T-helper 2 cell treated with Interferon-gamma antibody and Interleukin-4, amounts not matched to agents 5 μg/mL and 100 μg/mL, for 36 hours (primary cell): ENCODE data around the gene KCNQ1.
A peak's percentile ranks its signal among the peaks of the same experiment; 100 is the strongest.

ENCODE experiments used
- DNase-seq: peaks from one replicate; pipeline ENCODE4 v3.0.0; 2021; ENCODE audit warnings: low spot score
- H3K27ac Mint-ChIP-seq: one replicate; pipeline ENCODE4 v1.8.0; 2021; ENCODE audit warnings: mild to moderate bottlenecking, mixed read lengths
- H3K27me3 Mint-ChIP-seq: one replicate; pipeline ENCODE4 v1.8.0; 2021; ENCODE audit warnings: low read depth, mixed read lengths
- H3K36me3 Mint-ChIP-seq: one replicate; pipeline ENCODE4 v1.8.0; 2021; ENCODE audit warnings: low read depth, mixed read lengths
- H3K4me1 Mint-ChIP-seq: one replicate; pipeline ENCODE4 v1.8.0; 2021; ENCODE audit warnings: low read depth, mixed read lengths
- H3K4me3 Mint-ChIP-seq: one replicate; pipeline ENCODE4 v1.8.0; 2022; ENCODE audit warnings: mild to moderate bottlenecking, moderate library complexity, mixed read lengths
- H3K9me3 Mint-ChIP-seq: one replicate; pipeline ENCODE4 v1.8.0; 2021; ENCODE audit warnings: mixed read lengths

The KCNQ1 gene

GRCh38 chr11:2889362-2890273 lies 444.8 kb downstream of the KCNQ1 start:
- H3K36me3 Mint-ChIP-seq = no peaks in the 10 kb centered on the region
- H3K4me1 Mint-ChIP-seq = peaks cover 17% of the 10 kb centered on the region
- no peak for DNase-seq
- no peak overlapping the region for H3K27ac Mint-ChIP-seq
- H3K4me3 Mint-ChIP-seq = no peak overlapping the region
- no peaks in the 10 kb centered on the region for H3K9me3 Mint-ChIP-seq
- peaks cover 11% of the 10 kb centered on the region for H3K27me3 Mint-ChIP-seq

- H3K4me3 Mint-ChIP-seq = no peak overlapping the region
- H3K27ac Mint-ChIP-seq = peak overlapping the region; percentile 15
- no peak for DNase-seq
- H3K27me3 Mint-ChIP-seq = peaks cover 9% of the 10 kb centered on the region
- H3K36me3 Mint-ChIP-seq = no peaks in the 10 kb centered on the region
- peaks cover 14% of the 10 kb centered on the region for H3K4me1 Mint-ChIP-seq
- no peaks in the 10 kb centered on the region for H3K9me3 Mint-ChIP-seq
Measured at GRCh38 chr11:2890466-2891294, 445.9 kb downstream of the KCNQ1 start.

GRCh38 chr11:2891326-2892214 lies 446.8 kb downstream of the KCNQ1 start:
- Mint-ChIP-seq H3K36me3 (no peaks in the 10 kb centered on the region), H3K27me3 (peaks cover 8% of the 10 kb centered on the region), H3K4me1 (peaks cover 14% of the 10 kb centered on the region), H3K27ac (peak overlapping the region; percentile 81), H3K9me3 (no peaks in the 10 kb centered on the region), H3K4me3 (peak overlapping the region; percentile 82)
- DNase-seq = no peak

- Mint-ChIP-seq H3K4me3 (peak overlapping the region; percentile 82), H3K9me3 (no peaks in the 10 kb centered on the region), H3K36me3 (no peaks in the 10 kb centered on the region), H3K27ac (peak overlapping the region; percentile 81), H3K27me3 (peaks cover 1% of the 10 kb centered on the region), H3K4me1 (peaks cover 14% of the 10 kb centered on the region)
- peak; percentile 63 for DNase-seq
Measured at GRCh38 chr11:2892215-2892966, 447.6 kb downstream of the KCNQ1 start.

DNA sequence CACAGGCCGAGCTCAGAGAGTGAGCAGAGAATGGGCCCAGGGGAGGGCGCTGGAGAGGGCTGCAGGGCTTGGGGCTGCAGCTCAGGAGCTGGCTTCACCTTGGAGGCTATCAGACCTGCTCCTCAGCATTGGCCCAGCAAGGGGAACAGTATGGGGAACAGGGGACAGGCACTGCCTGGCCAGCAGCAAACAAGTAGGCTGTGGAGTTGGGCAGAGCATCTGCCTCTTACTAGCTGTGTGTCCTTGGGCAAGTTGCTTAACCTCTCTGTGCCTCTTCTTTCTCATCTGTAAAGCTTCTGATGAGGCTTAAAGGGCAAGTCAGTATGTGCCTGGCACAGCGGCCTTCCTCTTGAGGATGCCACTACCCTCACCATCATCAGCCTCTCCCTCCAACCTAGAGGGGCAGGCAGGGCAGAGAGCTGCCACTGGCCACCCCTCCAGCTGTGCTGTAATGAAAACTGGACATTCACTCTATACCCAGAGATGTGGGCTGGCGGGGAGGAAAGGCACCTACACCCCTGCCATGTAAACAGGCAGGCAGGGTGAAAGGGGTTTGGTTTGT lies 448.2 kb downstream of the KCNQ1 start:
- no peaks in the 10 kb centered on the region for H3K36me3 Mint-ChIP-seq
- H3K27ac Mint-ChIP-seq = peak overlapping the region; percentile 81
- H3K4me3 Mint-ChIP-seq = peak overlapping the region; percentile 82
- H3K4me1 Mint-ChIP-seq = peaks cover 19% of the 10 kb centered on the region
- no peaks in the 10 kb centered on the region for H3K27me3 Mint-ChIP-seq
- H3K9me3 Mint-ChIP-seq = no peaks in the 10 kb centered on the region
- peak; percentile 36 for DNase-seq

- Mint-ChIP-seq H3K4me3 (peak overlapping the region; percentile 14), H3K27me3 (no peaks in the 10 kb centered on the region), H3K36me3 (peaks cover 1% of the 10 kb centered on the region), H3K4me1 (peaks cover 28% of the 10 kb centered on the region), H3K27ac (peak overlapping the region; percentile 15), H3K9me3 (no peaks in the 10 kb centered on the region)
- no peak for DNase-seq
Measured at GRCh38 chr11:2893935-2894334, 449.1 kb downstream of the KCNQ1 start.

GRCh38 chr11:2896047-2896446 lies 451.2 kb downstream of the KCNQ1 start:
- peaks cover 3% of the 10 kb centered on the region for H3K36me3 Mint-ChIP-seq
- H3K4me1 Mint-ChIP-seq = peaks cover 42% of the 10 kb centered on the region
- no peak overlapping the region for H3K4me3 Mint-ChIP-seq
- peak overlapping the region; percentile 42 for H3K27ac Mint-ChIP-seq
- no peak for DNase-seq
- no peaks in the 10 kb centered on the region for H3K27me3 Mint-ChIP-seq
- H3K9me3 Mint-ChIP-seq = no peaks in the 10 kb centered on the region

DNA sequence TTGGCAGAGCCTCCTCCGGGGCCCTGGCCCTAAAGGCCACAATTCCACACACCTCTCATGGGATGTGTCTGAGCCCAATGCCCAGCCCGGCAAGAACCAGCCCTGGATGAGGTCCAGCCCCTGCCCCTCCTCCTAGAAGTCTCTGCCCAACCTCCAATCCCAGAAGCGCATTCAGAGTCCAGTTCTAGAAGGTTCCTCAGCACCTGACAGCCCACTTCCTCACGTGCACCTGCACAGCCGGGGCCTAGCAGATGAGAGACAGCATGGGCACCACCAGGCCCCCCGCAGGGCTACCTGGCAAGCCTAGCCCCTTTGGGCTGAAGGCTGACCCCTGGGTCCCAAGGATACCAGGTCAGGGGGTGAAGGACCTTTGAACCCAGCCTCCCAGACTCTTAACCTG lies 452.2 kb downstream of the KCNQ1 start:
- H3K27me3 Mint-ChIP-seq = no peaks in the 10 kb centered on the region
- DNase-seq = no peak
- no peaks in the 10 kb centered on the region for H3K9me3 Mint-ChIP-seq
- H3K27ac Mint-ChIP-seq = no peak overlapping the region
- H3K4me1 Mint-ChIP-seq = peaks cover 38% of the 10 kb centered on the region
- peaks cover 3% of the 10 kb centered on the region for H3K36me3 Mint-ChIP-seq
- no peak overlapping the region for H3K4me3 Mint-ChIP-seq

DNA sequence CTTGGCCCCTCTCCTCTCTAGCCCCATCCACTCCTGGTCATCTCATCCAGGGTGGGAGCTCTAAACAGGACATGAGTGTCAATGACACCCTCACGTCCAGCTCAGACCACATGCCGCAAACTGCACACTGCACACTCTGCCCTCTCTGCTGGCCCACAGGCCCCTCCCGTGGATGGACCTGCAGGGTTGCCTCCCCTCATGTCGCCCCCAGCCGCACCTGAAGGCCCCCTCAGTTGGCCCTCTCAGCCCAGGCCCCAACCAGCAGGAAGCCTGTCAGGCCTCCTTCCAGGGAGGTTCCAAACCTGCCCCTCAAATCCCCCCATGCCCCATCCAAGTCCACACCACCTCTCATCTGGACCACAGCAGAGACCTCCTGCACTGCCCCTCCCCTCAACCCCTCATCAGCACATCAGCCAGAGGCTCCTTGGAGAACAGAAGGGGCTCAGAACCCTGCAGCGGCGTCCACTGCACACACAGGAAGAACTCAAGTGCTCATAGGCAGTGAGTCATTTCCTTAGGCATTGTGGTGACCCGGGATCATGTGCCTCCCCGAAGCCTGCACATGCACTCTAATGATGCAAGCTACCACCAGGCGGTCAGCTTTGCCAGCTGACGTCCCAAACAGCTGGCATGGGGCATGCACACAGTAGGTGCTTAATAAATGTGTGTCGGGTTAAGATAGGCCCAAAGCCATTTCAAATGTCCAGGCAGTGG lies 453.7 kb downstream of the KCNQ1 start:
- Mint-ChIP-seq H3K27me3 (no peaks in the 10 kb centered on the region), H3K36me3 (peaks cover 3% of the 10 kb centered on the region), H3K27ac (peak overlapping the region; percentile 98), H3K4me3 (peak overlapping the region; percentile 87), H3K4me1 (peaks cover 31% of the 10 kb centered on the region), H3K9me3 (no peaks in the 10 kb centered on the region)
- peak; percentile 63 for DNase-seq
